K562 (cell line): ENCODE data around the gene HHLA2. TPM values are rescaled to one million over a fixed set of nuclear protein-coding genes. Genes with fewer than 3 reads are reported as not detected.

Source experiments
- C11orf30 ChIP-seq: fragments of 450-650 bp; IDR thresholded peaks from 2 replicates; pipeline ENCODE4 v1.6.1; 2016; ENCODE audit warnings: low read depth, mild to moderate bottlenecking
- CHD2 ChIP-seq: IDR thresholded peaks from 2 replicates; pipeline ENCODE4 v1.6.1; 2011; ENCODE audit warnings: low read depth, low read length
- HNRNPUL1 ChIP-seq: fragments of 200-400 bp; formaldehyde crosslinking; IDR thresholded peaks from 2 replicates; pipeline ENCODE4 v1.6.1; 2017; ENCODE audit warnings: low read length
- MXD1 ChIP-seq: fragments of 250-450 bp; sonication (Bioruptor Pico); IDR thresholded peaks from 2 replicates; pipeline ENCODE4 v1.8.0; 2021; ENCODE audit warnings: borderline replicate concordance, mild to moderate bottlenecking, moderate library complexity; ENCODE audit not compliant: poor library complexity, severe bottlenecking
- NFATC3 ChIP-seq: fragments of 450-650 bp; IDR thresholded peaks from 2 replicates; pipeline ENCODE4 v1.6.1; 2017; ENCODE audit warnings: mild to moderate bottlenecking
- RBFOX2 ChIP-seq: fragments of 200-400 bp; formaldehyde crosslinking; IDR thresholded peaks from 2 replicates; pipeline ENCODE4 v1.6.1; 2017; ENCODE audit warnings: low read depth, mild to moderate bottlenecking, low read length, moderate library complexity
- RNF219 ChIP-seq: fragments of 250-450 bp; sonication (Bioruptor Pico); IDR thresholded peaks from 2 replicates; pipeline ENCODE4 v1.5.0; 2022; ENCODE audit warnings: mild to moderate bottlenecking
- RREB1 ChIP-seq: fragments of 250-450 bp; sonication (Bioruptor Pico); IDR thresholded peaks from 2 replicates; pipeline ENCODE4 v1.4.0; 2020
- ZBTB34 ChIP-seq: fragments of 250-450 bp; sonication (Bioruptor Pico); IDR thresholded peaks from 2 replicates; pipeline ENCODE4 v1.8.0; 2021; ENCODE audit warnings: mild to moderate bottlenecking, moderate library complexity
- ZNF175 ChIP-seq: fragments of 200-800 bp; sonication (Bioruptor generic); IDR thresholded peaks from 2 replicates; pipeline ENCODE4 v1.6.1; 2016; ENCODE audit warnings: low read depth, mild to moderate bottlenecking, missing genetic modification characterization, missing compliant biosample characterization
- ZNF507 ChIP-seq: conservative IDR thresholded peaks from 2 replicates; pipeline ENCODE4 v1.6.1; 2017; ENCODE audit warnings: missing genetic modification characterization, missing compliant biosample characterization
- polyA plus RNA-seq, 8 experiments: library from polyadenylated mRNA; depleted of rRNA in 4 of 8; stranded (reverse) in 5 of 8; unstranded in 3 of 8; fragments of >200 nt; fragmentation: Nextera tagmentation in 2 of 8; fragmentation: Illumina TruSeq in 1 of 8; extraction: Ambion mirVana in 2 of 8; extraction: Trizol in 1 of 8; gene quantifications; 2 replicates each; pipeline versions ENCODE4 v1.2.1 to v1.2.3, GENCODE V29; 2011 to 2014; ENCODE audit warnings: inconsistent platforms in 1 of 8, missing spikeins in 1 of 8
- total RNA-seq, 7 experiments: library from RNA; depleted of rRNA in 6 of 7; stranded (reverse); fragments of >200 nt in 6 of 7; fragmentation: Illumina TruSeq in 2 of 7; extraction: Trizol in 2 of 7; gene quantifications; 2 replicates each; pipeline versions ENCODE4 v1.2.1 to v1.2.3, GENCODE V29; 2011 to 2021; ENCODE audit warnings: low replicate concordance in 1 of 7

HHLA2 gene
- total and polyA plus RNA-seq, 9 of the 15 experiments (the other 6 are each of a cell fraction or from before 2014, with no cell fraction given), result 0.04 TPM; not detected in 7

GRCh38 chr3:108315767-108316301 is 19.5 kb downstream of the HHLA2 start (continued):
- TF ChIP-seq CHD2 (no peak), HNRNPUL1 (no peak), MXD1 (no peak), C11orf30 (peak; percentile 24; the same call in 1 of the 2 replicates), ZBTB34 (no peak), RREB1 (CRISPR knock-in tag) (no peak), ZNF507 (tag) (no peak), ZNF175 (CRISPR knock-in tag) (no peak), NFATC3 (no peak), RBFOX2 (no peak), RNF219 (CRISPR knock-in tag) (no peak)
